Measurements from ENCODE around the gene A2M. TPM values are rescaled to one million over a fixed set of nuclear protein-coding genes. Genes with fewer than 3 reads are reported as not detected.

Gene A2M
- total and polyA plus RNA-seq, 9 of the 15 experiments (the other 6 are each of a cell fraction or from before 2014, with no cell fraction given): 0.08 to 2.3 TPM; not detected in 7

GRCh38 chr12:9066755-9067423 lies 48.8 kb downstream of the A2M start:
- TF ChIP-seq ZNF589 (CRISPR knock-in tag; IDR thresholded peaks at IDR 0.05; ENCODE audit: low read depth) (no peak), CEBPG (CRISPR knock-in tag; IDR thresholded peaks at IDR 0.05) (no peak), CEBPG (tag; conservative IDR thresholded peaks at IDR 0.05 in 1 of 2, IDR thresholded peaks at IDR 0.05 in 1 of 2) (peak in 1 of 2 experiments; percentile 74; a peak in 2 of 4 replicates), CEBPB (tag; IDR thresholded peaks at IDR 0.05) (peak; percentile 53; the same call in 1 of the 2 replicates)
- in situ Hi-C loops (cut with MboI): no loop called here

GRCh38 chr12:9066183-9066623 lies 49.5 kb downstream of the A2M start:
- Histone ChIP-seq H3K27ac (ENCODE audit: extremely low read depth, low read depth, low read length) (no peak overlapping the region), H3K79me2 (ENCODE audit: control insufficient read depth, insufficient read depth, low read length) (no peaks in the 10 kb centered on the region), H3K36me3 (ENCODE audit: control insufficient read depth, insufficient read depth, low read length) (no peaks in the 10 kb centered on the region), H2AFZ (ENCODE audit: low read depth, low read length) (no peak overlapping the region), H3K27me3 (ENCODE audit: control insufficient read depth in 2 of 2, insufficient read depth in 2 of 2, low read length in 2 of 2) (peaks cover 0 to 23% of the 10 kb centered on the region in 2 experiments; a peak in 4 of 5 replicates), H3K4me1 (replicated peaks in 1 of 2; ENCODE audit: control insufficient read depth in 2 of 2, insufficient read depth in 2 of 2, low read length in 2 of 2) (peaks cover 0 to 9% of the 10 kb centered on the region in 2 experiments; a peak in 2 of 5 replicates), H3K4me3 (no peak overlapping the region), H3K9me1 (ENCODE audit: control insufficient read depth, insufficient read depth, low read length) (no peaks in the 10 kb centered on the region), H4K20me1 (replicated peaks; ENCODE audit: control insufficient read depth, insufficient read depth, low read length) (no peaks in the 10 kb centered on the region), H3K4me2 (ENCODE audit: insufficient read depth, low read length) (no peak overlapping the region), H3K9ac (ENCODE audit: insufficient read depth in 1 of 2, low read depth in 2 of 2, low read length in 2 of 2) (no peak overlapping the region), H3K9me3 (replicated peaks; ENCODE audit: control insufficient read depth, insufficient read depth, low read depth, low read length) (no peaks in the 10 kb centered on the region)
- in situ Hi-C loops (cut with MboI) (no loop called here), intact Hi-C loops (cut with micrococcal nuclease) (no loop called here)
- CTCF ChIA-PET (ENCODE audit: low intra/inter-chr PET ratio): no interaction called here
- BruUV-seq (replicated peaks): no TSS peak
- POLR2A ChIA-PET: no interaction called here
- FAIRE-seq: no peak
- no peak for DNase-seq (ENCODE audit: extremely low read depth in 1 of 4, low spot score in 3 of 4)
- 0% methylated on average over 4 of the region's 9 CpGs for WGBS (ENCODE audit: insufficient coverage, low coverage, missing lambda C conversion rate)
- ATAC-seq: no peak
- no peak for TF ChIP-seq KLF13 (tag; IDR thresholded peaks at IDR 0.05; ENCODE audit: borderline replicate concordance, low read depth)
- TF ChIP-seq ZNF436 (CRISPR knock-in tag; IDR thresholded peaks at IDR 0.05): no peak
- TF ChIP-seq WHSC1 (IDR thresholded peaks at IDR 0.05; ENCODE audit: low read length): no peak
- TF ChIP-seq ZBED1 (IDR thresholded peaks at IDR 0.05): no peak
- no peak for TF ChIP-seq RBM34 (IDR thresholded peaks at IDR 0.05; ENCODE audit: borderline replicate concordance, insufficient read depth, low read length)
- no peak for TF ChIP-seq TRIM25 (IDR thresholded peaks at IDR 0.05; ENCODE audit: borderline replicate concordance)
- no peak for TF ChIP-seq MLLT1 (IDR thresholded peaks at IDR 0.05)
- TF ChIP-seq ZNF583 (CRISPR knock-in tag; IDR thresholded peaks at IDR 0.05): no peak

More at GRCh38 chr12:9066755-9067423, 48.8 kb downstream of the A2M start:
- H2AFZ ChIP-seq (ENCODE audit: low read depth, low read length): no peak overlapping the region
- no peaks in the 10 kb centered on the region for H4K20me1 ChIP-seq (replicated peaks; ENCODE audit: control insufficient read depth, insufficient read depth, low read length)
- intact Hi-C loops (cut with micrococcal nuclease): no loop called here
- ATAC-seq (no peak), DNase-seq (ENCODE audit: extremely low read depth in 1 of 4, low spot score in 3 of 4) (no peak), FAIRE-seq (no peak)
- no peak overlapping the region for H3K9ac ChIP-seq (ENCODE audit: insufficient read depth in 1 of 2, low read depth in 2 of 2, low read length in 2 of 2)
- ChIA-PET POLR2A (no interaction called here), CTCF (ENCODE audit: low intra/inter-chr PET ratio) (no interaction called here)
- H3K27ac ChIP-seq (ENCODE audit: extremely low read depth, low read depth, low read length): no peak overlapping the region
- no peak overlapping the region for H3K4me2 ChIP-seq (ENCODE audit: insufficient read depth, low read length)
- no peaks in the 10 kb centered on the region for H3K79me2 ChIP-seq (ENCODE audit: control insufficient read depth, insufficient read depth, low read length)
- peaks cover 0 to 9% of the 10 kb centered on the region in 2 experiments; a peak in 2 of 5 replicates for H3K4me1 ChIP-seq (replicated peaks in 1 of 2; ENCODE audit: control insufficient read depth in 2 of 2, insufficient read depth in 2 of 2, low read length in 2 of 2)
- no peak overlapping the region for H3K4me3 ChIP-seq
- 0% methylated on average over 3 of the region's 3 CpGs for WGBS (ENCODE audit: insufficient coverage, low coverage, missing lambda C conversion rate)
- no TSS peak for BruUV-seq (replicated peaks)
- H3K27me3 ChIP-seq (ENCODE audit: control insufficient read depth in 2 of 2, insufficient read depth in 2 of 2, low read length in 2 of 2): peaks cover 0 to 23% of the 10 kb centered on the region in 2 experiments; a peak in 4 of 5 replicates
- no peaks in the 10 kb centered on the region for H3K36me3 ChIP-seq (ENCODE audit: control insufficient read depth, insufficient read depth, low read length)
- H3K9me1 ChIP-seq (ENCODE audit: control insufficient read depth, insufficient read depth, low read length): no peaks in the 10 kb centered on the region
- H3K9me3 ChIP-seq (replicated peaks; ENCODE audit: control insufficient read depth, insufficient read depth, low read depth, low read length): no peaks in the 10 kb centered on the region

All from K562 (cell line).